Measurements from ENCODE around the gene ITGB5.
A peak's percentile ranks its signal among the peaks of the same experiment; 100 is the strongest.

ITGB5 gene, protein sequence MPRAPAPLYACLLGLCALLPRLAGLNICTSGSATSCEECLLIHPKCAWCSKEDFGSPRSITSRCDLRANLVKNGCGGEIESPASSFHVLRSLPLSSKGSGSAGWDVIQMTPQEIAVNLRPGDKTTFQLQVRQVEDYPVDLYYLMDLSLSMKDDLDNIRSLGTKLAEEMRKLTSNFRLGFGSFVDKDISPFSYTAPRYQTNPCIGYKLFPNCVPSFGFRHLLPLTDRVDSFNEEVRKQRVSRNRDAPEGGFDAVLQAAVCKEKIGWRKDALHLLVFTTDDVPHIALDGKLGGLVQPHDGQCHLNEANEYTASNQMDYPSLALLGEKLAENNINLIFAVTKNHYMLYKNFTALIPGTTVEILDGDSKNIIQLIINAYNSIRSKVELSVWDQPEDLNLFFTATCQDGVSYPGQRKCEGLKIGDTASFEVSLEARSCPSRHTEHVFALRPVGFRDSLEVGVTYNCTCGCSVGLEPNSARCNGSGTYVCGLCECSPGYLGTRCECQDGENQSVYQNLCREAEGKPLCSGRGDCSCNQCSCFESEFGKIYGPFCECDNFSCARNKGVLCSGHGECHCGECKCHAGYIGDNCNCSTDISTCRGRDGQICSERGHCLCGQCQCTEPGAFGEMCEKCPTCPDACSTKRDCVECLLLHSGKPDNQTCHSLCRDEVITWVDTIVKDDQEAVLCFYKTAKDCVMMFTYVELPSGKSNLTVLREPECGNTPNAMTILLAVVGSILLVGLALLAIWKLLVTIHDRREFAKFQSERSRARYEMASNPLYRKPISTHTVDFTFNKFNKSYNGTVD

DNA sequence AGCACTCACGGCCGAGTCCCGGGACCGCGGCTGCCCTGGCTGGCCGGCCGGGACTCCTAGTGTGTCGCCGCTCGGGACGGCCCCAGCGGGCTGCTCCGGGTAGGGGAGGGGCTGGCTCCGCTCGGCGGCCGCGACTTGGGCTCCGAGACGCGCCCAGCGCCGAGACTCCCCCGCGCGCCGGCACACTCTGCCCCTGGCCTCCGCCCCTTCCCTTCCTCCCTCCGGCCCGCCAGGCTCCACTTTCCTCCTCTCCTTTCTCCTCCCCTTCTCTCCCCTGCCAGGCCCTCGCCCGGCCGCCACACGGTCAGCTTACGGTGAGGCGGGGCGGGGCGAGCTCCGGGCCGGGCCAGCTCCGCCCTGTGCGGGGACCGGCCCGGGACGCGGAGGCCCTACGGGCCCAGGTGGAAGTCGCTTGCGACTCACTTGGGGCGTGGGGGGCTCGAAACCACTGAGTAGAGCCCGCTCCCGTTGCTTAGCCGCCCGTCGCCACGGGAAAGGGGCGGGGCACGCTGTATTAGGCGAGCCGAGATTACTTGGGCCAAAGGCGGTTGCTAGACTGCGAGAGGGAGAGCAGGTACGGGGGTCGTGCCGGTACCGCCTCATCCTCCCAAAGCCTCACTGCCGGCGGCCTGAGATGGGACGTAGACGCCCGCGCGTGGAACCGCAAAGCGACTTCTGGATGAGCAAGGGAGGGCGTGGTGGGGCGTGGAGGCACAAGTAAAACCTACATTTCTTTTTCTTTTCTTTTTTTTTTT is at the start of gene ITGB5:
Gene ITGB5 (minus strand): TSS at position 189 of the 755 bp plus-strand sequence. CDS start 365 bp downstream, outside the sequence.
- peak; percentile 26 to 35 for DNase-seq

DNA sequence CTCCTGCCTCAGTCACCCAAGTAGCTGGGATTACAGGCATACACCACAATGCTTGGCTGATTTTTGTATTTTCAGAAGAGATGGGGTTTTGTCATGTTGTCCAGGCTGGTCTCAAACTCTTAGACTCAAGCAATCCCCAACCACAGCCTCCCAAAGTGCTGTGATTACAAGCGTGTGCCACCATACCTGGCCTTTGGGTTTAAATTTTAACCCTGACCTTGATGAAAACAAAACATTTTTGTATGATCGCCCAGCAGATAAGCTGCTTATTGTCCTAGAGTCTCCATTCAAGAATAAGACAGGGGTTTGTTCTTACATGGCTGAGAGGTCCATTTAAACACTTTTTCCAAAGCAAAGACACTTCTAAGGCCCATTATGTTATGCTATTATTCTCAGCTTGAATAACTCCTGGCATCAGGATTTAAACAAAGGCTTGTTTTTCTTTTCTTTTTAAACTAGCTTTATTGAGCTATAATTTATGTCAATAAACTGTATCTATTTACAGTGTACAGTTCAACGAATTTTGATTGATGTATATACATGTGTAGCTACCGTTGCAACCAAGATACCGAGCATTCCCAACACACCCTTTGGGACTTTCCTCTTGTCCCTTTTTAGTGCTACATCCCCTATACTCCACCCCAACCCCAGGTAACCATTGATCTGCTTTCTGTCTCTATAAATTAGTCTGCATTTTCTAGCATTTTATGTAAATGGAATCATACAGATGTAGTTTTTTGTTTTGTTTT is 48.8 kb upstream of the ITGB5 start:
- DNase-seq: no peak

DNA sequence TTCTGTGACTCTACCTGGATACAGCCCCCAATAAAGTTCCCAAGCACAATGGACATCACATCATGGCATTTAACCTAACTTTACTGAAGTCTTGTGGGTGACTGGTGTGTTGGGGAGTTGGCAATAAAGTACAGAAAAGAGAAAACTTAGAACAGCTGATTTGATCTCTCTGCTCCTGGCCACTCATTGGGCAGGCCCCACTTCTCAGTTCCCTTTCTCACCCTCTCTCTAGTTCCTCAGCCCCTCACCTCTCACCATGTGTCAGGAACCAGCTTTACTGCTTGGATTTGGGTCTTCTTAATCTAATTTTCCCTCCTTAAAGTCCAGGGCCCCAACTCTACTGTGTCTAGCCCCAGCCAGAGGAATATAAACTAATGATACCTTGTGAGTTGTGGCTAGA is 48.1 kb upstream of the ITGB5 start:
- no peak for DNase-seq

DNA sequence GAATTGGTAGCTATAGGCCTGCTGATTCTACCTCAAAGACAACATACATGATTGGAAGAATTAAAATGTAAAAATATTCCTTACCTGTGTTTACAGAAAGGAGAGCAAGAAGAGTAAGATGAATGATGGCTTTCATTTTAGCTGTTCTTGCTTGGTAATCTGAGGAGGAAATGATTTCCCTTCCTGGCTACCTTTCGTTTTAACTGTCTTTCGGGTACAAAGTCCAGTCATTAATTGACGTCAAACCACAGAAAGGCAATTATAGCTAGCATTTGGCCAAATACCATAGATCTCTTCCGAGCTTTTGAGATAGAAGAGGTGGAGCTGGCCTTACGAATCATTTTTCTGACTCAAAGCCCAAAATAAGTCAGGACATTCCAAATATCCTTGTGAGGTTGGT is 47.4 kb upstream of the ITGB5 start, which contains the start of gene MUC13:
Gene MUC13 (minus strand): TSS at position 175 of the 400 bp plus-strand sequence. CDS start 39 bp downstream, at position 136.
- no peak for DNase-seq

DNA sequence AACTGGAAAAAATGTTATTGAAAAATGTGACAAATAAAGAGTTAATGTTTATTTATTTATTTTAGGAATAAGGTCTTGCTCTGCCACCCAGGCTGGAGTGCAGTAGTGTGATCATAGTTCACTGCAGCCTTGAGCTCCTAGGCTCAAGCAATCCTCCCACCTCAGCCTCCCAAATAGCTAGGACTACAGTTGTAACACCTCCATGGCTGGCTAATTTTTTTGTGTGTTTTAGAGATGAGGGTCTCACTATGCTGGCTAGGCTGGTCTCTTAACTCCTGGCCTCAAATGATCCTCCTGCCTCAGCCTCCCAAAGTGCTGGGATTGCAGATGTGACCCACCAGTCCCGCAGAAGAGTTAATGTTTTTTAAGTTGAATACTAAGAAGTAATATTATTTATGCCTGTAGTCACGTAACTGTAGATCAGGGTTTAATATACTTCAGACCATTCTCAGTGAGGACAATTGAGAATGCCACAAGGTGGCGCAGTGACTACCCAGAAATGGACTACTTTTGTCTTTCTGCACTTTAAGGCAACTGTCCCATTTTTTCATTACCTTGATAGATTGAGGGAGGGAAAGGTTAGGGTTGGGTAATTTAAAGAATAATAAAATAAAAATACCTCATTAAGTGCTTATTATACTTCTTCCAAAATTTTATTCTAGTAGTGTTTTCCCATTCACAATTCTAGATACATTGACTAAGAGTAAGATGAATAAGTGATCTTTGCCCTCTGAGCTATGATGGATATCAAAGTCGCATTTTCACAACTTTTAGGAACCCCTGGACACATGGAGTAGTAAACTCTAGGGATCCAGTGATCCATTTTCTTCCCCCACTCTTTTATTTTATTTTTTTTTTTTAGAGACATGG is 41.4 kb upstream of the ITGB5 start:
- DNase-seq: peak; percentile 17 to 21

DNA sequence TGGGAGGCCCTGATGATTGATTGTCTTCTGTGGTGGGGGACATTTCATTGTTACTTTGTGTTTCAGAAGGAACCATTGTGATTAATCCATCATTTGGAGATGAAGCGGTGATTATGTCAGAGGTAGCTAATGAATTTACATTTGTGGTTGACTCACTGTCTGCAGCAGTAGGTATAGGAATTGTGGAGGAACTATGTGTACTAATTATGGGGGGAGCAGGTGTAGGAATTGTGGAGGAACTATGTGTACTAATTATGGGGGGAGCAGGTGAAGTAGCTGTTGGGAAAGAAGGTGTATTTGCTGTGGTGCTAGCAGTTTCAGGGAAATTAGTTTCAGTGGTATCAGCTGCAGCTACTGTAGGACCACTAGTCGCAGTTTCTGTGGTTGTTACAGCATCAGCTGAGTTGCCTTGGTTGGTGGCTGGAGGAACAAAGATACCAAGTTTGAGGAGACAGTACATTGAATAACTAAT is 40.4 kb upstream of the ITGB5 start:
- DNase-seq: no peak

DNA sequence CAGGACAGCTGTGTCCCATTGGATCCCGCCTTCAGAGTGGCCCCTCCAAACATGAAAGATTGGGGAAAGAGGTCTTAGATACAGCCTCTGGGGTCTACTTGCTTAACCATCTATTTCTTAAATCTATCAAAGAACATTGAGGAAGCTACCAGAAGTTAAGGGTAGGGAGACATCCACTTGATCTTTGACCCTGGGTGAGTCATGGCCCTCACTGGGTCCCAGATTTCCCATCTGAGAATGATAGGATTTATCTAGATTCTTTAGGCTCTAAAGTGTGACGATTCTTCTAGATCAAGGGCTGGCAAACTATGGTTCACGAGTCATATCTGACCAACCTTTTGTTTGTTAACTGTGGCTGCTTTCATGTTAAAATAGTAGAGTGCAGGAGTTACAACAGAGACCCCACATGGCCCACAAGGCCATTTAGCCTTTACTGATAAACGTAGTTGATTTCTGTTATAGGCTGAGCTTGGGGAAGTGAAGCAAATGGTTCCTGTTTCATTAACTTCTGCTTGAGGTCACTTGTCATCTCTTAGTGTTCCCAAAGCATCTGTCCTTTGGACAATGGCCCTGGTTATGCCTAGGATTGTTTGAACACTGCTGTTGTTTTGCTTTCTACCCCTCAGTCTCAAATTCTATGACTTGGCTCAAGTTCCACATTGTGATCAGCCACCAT is 39.4 kb upstream of the ITGB5 start:
- no peak for DNase-seq

DNA sequence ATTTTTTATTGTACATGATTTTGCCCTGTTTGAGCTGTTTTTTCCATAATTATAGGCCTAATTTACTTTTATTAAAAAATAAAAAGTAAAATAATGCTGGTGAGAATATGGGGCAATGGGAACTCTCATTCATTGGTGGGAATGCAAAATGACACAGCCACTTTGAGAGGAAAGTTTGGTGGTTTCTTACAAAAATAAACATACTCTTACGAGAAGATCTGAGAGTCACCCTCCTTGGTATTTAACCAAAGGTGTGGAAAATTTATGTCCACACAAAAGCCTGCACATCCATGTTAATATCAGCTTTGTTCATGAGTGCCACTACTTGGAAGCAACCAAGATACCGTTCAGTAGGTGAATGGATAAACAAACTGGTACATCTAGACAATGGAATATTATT is 37.6 kb upstream of the ITGB5 start:
- no peak for DNase-seq

DNA sequence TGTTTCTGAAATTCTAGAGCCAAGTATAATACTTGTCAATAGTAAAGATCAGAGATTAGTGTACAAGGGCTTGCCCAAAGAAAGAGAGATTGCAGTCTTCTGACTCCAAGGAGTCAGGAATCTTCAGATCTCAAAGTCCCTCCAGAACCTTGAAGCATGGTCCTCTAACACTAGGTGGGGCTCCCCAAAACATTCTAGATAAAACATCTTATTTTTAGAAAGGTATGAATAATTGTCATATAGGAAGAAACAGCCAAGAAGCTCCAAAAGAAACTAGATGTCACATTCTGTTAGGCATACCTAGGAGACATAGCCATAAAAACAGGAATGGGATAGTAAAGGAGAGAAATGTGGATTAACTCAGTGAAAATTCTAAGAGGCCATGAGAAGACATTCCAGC is 36.7 kb upstream of the ITGB5 start:
- no peak for DNase-seq

DNA sequence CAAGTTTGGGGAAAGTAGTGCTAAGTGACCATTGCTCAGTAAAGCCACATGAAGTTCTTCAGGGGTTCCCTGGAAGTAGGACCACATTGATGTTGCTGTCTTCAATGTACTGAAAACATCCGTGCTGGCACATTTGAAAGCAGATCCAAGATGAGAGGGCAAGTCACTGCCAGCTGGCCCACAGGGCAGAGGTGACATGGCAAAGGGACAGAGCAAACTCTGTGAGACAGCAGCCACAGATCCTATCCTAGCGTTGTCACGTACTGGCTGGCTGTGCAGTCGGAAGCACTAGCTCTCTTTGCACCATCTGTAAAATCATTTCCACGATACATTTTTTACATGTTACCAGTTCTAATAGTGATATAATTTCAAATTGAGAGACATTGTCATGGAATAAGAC is 33.6 kb upstream of the ITGB5 start:
- DNase-seq: no peak

DNA sequence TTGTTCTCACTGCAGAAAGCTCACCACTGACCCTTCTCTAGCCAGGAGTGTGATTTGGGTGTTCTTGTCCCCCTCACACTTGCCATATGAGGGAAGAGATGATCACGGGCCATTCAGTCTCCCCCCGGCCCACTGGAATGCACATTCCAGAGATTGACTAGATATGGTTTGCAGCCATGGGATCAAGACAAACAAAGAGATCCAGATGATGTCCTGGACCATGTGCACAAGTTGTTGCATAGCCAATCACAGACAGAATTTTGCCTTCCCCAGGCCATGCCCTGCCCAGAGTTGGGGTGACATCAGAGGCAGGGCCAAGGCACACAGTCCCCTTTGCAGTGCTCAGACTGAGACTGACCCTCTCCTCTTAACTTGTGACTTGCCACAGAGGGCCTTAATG is 32.6 kb upstream of the ITGB5 start:
- DNase-seq: no peak

DNA sequence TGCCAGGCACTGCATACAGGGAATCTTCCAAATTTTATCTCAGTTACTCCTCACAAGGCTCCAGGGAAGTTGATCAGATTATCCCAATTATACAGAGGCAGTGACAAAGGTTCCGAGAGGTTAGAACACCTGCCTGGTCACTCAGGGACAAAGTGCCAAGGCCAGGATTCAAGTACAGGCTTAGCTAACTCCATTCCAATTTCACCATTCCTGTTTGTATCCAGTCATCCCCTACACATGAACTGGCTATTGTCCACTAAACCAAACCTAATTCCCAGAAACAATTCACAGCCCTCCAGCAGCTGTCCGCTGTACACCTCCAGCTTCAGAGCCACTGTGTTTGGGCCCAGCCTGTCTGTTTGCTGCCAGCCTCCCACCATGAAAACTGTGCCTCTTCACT is 31.4 kb upstream of the ITGB5 start:
- no peak for DNase-seq

DNA sequence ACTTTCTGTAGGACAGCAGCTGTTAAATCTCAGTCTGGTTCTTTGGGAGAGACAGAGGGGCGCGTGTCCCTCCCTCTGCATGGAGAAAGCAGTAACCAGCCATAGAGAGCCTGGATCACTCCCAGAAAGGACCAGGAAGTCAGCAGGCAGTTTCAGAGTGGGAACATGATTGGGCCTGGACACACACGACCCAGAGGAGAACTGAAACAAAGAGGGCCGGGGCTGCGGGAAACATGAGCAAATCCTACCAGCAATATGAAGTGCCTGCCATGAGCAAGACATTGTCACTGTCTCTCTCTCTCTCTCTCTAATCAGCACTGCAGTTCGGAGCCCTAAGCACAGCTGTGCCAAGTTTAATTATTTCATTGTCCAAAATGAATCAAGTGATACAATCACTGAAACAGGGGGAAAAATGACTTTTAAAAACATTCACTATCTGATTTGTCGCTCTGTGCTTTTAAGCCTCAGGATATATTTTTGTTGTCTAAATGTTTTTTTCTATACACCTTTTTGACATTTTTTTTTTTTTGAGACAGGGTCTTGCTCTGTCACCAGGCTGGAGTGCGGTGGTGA is 29.8 kb upstream of the ITGB5 start:
- no peak for DNase-seq

DNA sequence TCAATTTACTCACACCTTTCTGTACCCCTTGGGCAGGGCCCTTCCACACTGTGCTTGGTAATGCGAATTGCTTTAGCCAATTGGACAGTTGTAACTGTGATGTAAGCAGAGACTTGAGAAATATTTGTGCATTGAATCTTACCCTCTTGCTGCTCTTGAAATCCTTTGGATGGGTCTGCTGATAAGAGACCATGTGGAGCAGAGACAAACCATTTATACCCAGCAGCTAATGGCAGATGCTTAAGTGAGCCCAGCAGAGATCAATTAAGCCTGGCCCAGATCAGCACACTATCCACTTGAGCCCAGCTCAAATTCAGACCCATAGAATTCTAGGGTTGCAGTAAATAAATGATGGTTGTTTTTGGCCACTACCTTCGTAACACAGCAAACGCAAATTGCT is 28.1 kb upstream of the ITGB5 start:
- no peak for DNase-seq

DNA sequence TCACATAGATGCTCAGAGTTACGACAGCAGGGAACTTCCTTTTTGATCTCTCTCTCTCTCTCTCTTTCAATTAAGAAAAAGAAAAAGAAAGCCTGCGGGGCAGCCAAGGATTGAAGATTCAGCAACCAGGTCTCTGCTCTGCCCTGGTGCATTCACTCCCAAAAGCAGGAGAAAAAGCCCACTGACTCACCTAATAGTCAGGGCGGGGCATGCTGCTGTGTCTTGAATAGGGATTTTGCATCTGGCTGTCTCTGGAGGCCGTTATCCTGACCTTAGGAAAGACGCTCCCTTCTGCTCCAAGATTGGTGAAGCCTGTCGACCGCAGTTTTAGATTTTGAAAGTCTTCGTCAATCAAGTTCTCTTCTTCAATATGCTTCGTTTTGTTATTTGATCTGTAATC is 20.8 kb upstream of the ITGB5 start:
- no peak for DNase-seq

DNA sequence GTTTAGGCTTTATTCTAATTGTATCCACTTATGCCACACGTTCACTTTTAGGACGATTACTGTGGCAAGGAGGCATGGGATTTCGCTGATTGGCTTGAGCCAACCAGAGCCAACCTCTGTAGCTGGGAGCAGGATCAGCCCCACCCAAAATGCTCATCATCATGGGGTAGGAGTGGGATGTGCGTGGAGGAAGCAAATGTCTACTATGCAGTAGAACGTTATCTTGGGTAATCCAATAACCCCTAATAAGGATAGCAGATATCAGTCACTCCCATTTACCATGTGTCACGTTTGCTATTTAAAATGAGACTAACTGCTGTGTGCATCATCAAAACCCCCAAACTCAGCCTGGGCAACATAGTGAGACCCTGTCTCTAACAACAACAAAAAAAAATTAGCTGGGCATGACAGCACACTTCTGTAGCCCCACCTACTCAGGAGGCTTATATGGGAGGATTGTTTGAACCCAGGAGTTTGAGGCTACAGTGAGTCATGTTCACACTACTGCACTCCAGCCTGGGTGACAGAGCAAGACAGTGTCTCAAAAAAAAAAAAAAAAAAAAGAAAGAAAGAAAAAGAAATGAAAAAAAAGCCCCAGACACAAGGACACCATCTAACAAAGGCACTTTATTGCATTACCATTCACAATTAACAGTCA is 17.8 kb upstream of the ITGB5 start:
- no peak for DNase-seq

DNA sequence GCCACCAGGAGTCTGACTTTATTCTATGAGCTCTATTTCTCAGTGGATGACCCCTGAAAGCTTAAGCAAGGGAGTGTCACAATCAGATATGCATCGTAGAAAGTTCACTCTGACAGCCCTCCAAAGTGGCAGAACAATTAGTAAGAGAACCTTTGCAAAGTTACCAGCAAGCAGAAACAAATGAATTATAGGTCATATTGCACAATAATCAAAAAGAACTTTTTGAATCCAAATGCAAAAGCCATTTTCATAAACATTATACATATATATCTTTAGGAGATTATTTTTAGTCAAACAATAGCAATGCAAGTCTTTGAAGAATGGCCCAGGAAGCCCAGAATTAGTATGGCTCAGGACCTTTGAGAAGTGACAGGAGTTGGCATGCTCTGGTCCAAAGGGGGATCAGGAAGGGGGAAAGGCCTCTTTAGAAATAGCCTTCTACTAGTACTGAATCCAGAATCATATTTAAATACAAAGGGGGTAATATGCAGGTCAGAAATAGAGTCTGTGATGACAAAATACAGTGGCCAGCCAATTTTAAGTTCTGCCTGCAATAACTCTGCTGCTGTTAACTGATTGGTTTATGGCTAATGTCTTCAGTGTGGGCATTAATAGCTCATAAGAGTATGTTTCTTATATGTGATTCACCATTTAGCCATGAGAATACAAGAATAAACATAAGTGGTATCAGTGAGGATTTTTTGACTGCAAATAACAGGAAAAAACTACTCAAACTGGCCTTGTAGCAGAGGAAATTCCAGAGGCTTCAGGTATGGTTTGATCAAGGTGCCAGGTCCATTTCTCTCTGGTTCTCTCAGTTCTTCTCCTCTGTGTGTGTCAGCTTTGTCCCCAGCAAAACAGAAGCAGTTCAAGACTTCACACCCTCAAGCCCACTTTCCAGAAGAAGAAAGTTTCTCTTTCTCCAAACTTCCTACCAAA is 17.0 kb upstream of the ITGB5 start:
- DNase-seq: no peak

DNA sequence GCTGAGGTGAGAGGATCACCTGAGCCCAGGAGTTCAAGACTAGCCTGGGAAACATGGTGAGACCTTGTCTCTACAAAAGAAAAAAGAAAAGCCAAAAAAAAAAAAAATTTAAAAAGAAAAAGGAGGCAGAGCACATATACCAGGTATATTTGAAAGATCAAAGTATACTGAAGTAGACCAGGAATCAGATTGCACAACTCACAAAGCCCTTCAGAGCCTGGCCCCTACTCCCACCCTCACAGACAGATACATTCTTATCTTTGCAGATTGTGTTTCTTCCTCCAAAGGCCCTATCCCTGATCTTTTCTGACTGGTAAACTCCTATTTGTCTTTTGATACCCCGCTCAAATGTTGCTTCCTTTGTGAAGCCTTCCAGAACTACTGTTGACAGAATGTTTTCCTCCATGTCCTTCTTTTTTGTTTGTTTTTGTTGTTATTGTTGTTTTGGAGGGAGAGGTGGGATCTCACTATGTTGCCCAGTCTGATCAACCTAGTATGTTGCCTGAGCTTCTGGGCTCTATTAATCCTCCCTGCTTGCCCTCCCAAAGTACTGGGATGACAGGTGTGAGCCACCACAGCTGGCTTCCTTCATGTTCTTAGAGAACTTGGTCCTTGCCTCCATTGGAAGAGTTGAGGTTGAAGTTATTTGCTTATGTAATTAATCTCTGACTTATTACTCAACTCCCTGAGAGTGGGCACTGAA is 9.8 kb upstream of the ITGB5 start:
- no peak for DNase-seq
